Upper lobe of right lung (tissue), 1 donor: ENCODE data around the gene COX14. TPM values are rescaled to one million over a fixed set of nuclear protein-coding genes. Genes with fewer than 3 reads are reported as not detected.

Experiments
- ATAC-seq: fragments of 200-7000 bp; cut with Tn5 transposase; one replicate; pipeline ENCODE4 v1.9.1; 2020; ENCODE audit warnings: mild to moderate bottlenecking, moderate library complexity
- DNase-seq: peaks from one replicate; pipeline ENCODE4 v3.0.0-alpha.2; 2020
- H3K27ac ChIP-seq: fragments of 200-600 bp; one replicate; pipeline ENCODE4 v1.8.0; 2022
- H3K27me3 ChIP-seq: fragments of 200-600 bp; one replicate; pipeline ENCODE4 v1.8.0; 2022; ENCODE audit warnings: mild to moderate bottlenecking
- H3K36me3 ChIP-seq: fragments of 200-600 bp; one replicate; pipeline ENCODE4 v1.8.0; 2022
- H3K4me1 ChIP-seq: fragments of 200-600 bp; one replicate; pipeline ENCODE4 v1.8.0; 2022
- H3K4me3 ChIP-seq: fragments of 200-600 bp; one replicate; pipeline ENCODE4 v1.8.0; 2022; ENCODE audit warnings: mild to moderate bottlenecking
- H3K9me3 ChIP-seq: fragments of 200-600 bp; one replicate; pipeline ENCODE4 v1.8.0; 2022
- intact Hi-C: fragments of 100-400 bp; cut with DNase I; formaldehyde crosslinking; loops from one replicate; pipeline ENCODE4 v1.11.0; 2022
- total RNA-seq: library from RNA; stranded (reverse); fragmentation: NEBNext Ultra II Directional; extraction: Animal tissue kit (Norgen Biotek cat#: 25700); gene quantifications from one replicate; pipeline ENCODE4 v1.2.1, GENCODE V29; 2021
- TF ChIP-seq, protein P1 (sequence below): fragments of 200-600 bp; IDR thresholded peaks from one replicate; pipeline ENCODE4 v1.8.0; 2022; ENCODE audit warnings: antibody characterized with exemption
- donor health status: DM: no; HTN: yes; CAD: no; lungs with severe emphysema.

The COX14 gene
- total RNA-seq, 1 donor from 2014 or later = 68.5 TPM

DNA sequence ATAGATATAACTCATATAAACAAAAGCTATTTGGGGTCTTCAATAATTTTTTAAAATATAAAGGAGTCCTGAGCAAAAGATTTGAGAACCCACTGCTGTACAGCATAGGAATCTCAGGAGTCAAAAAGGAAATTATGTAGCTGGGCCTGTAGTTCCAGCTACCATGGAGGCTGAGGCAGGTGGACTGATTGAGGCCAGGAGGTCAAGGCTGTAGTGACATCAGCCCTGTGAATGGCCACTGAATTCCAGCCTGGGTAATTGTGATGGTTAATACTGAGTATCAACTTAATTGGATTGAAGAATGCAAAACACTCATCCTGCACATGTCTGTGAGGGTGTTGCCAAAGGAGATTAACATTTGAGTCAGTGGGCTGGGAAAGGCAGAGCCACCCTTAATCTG lies 44.6 kb downstream of the COX14 start:
- intact Hi-C loops = no loop called here

DNA sequence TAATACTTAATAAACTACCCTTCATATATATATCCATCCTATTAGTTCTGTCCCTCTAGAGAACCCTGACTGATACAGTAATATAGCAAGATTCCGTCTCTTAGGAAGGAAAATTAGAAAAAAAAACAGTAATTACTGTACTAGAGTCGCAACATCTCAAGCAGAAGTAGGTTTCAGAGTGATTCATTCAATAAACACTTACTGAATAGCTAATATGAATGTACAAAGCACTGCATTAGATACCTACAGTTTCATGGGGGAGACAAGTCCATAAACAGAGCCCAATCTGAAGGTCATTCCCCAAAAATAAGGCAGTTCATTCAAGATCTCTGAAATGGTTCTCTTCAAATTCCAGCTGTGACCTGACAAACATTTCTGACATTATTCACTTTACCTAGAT lies 45.2 kb downstream of the COX14 start:
- ATAC-seq = no peak
- no peak for DNase-seq
- intact Hi-C loops = no loop called here
- Histone ChIP-seq H3K27ac (no peak overlapping the region), H3K4me3 (no peak overlapping the region), H3K9me3 (no peaks in the 10 kb centered on the region), H3K36me3 (peaks cover 5% of the 10 kb centered on the region), H3K27me3 (no peaks in the 10 kb centered on the region), H3K4me1 (no peaks in the 10 kb centered on the region)
- TF ChIP-seq, protein P1, sequence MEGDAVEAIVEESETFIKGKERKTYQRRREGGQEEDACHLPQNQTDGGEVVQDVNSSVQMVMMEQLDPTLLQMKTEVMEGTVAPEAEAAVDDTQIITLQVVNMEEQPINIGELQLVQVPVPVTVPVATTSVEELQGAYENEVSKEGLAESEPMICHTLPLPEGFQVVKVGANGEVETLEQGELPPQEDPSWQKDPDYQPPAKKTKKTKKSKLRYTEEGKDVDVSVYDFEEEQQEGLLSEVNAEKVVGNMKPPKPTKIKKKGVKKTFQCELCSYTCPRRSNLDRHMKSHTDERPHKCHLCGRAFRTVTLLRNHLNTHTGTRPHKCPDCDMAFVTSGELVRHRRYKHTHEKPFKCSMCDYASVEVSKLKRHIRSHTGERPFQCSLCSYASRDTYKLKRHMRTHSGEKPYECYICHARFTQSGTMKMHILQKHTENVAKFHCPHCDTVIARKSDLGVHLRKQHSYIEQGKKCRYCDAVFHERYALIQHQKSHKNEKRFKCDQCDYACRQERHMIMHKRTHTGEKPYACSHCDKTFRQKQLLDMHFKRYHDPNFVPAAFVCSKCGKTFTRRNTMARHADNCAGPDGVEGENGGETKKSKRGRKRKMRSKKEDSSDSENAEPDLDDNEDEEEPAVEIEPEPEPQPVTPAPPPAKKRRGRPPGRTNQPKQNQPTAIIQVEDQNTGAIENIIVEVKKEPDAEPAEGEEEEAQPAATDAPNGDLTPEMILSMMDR = no peak

More for the DNA sequence above, 44.6 kb downstream of the COX14 start:
- H3K27ac ChIP-seq = no peak overlapping the region
- H3K27me3 ChIP-seq = no peaks in the 10 kb centered on the region
- no peak for ATAC-seq
- H3K4me3 ChIP-seq = no peak overlapping the region
- no peaks in the 10 kb centered on the region for H3K4me1 ChIP-seq
- TF ChIP-seq, protein P1 = no peak
- H3K36me3 ChIP-seq = peaks cover 5% of the 10 kb centered on the region
- no peaks in the 10 kb centered on the region for H3K9me3 ChIP-seq
- no peak for DNase-seq

DNA sequence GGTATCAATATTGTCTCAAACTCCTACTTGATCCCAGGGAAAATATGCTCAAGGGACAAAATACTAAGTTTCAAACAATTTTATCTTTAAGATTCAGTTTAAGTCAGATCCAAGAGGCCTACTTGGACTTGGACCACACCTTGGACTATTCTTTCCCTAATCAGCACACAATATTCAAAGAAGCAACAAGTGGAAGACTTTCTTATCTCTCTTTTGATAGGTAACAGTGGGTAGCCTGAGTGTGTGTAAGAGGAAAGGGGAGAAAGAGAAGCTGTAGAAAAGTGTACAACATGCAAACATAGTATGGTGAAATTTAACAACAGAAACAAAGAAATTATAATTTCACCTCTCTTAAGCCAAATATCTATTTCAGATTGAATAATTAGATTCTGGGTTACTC lies 48.6 kb downstream of the COX14 start:
- Histone ChIP-seq H3K27ac (no peak overlapping the region), H3K4me3 (no peak overlapping the region), H3K4me1 (peaks cover 3% of the 10 kb centered on the region), H3K27me3 (no peaks in the 10 kb centered on the region), H3K36me3 (no peaks in the 10 kb centered on the region), H3K9me3 (no peaks in the 10 kb centered on the region)
- ATAC-seq (no peak), DNase-seq (no peak)
- intact Hi-C loops = no loop called here
- TF ChIP-seq, protein P1 = no peak

DNA sequence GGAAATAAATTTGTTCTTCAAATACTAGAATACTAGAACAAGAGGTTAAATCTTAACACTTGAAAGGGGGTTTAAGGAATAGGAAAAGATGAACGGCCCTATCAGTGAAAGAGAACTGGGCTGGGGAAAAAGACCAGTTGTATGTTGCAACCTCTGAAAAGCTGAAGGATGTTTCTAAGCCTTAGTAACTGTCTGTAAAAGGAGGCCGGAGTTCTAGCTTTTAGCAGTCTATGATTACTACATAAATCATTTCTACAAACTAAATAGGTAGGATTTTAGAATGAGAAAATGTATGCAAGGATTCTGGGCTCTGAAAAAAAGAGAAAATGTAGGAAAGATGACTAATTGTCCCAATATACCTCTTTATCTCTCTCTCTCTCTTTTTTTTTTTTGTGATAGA lies 50.2 kb downstream of the COX14 start:
- Histone ChIP-seq H3K36me3 (no peaks in the 10 kb centered on the region), H3K4me3 (no peak overlapping the region), H3K27ac (no peak overlapping the region), H3K4me1 (peaks cover 13% of the 10 kb centered on the region), H3K9me3 (no peaks in the 10 kb centered on the region), H3K27me3 (no peaks in the 10 kb centered on the region)
- ATAC-seq (no peak), DNase-seq (no peak)
- intact Hi-C loops = no loop called here
- TF ChIP-seq, protein P1 = no peak

DNA sequence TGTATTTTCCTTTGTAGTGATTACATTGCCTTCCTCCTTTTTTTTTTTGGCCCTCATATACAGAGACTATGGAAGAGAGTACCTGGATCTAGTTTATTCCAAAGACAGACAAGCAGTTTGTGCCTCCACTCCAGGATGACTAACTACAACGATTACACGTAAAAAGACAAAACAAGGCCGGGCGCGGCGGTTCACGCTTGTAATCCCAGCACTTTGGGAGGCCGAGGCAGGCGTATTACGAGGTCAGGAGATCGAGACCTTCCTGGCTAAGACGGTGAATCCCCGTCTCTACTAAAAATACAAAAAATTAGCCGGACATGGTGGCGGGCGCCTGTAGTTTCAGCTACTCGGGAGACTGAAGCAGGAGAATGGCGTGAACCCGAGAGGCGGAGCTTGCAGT lies 52.9 kb downstream of the COX14 start:
- no peak overlapping the region for H3K27ac ChIP-seq
- no peaks in the 10 kb centered on the region for H3K9me3 ChIP-seq
- no peaks in the 10 kb centered on the region for H3K27me3 ChIP-seq
- ATAC-seq = no peak
- no peak overlapping the region for H3K4me3 ChIP-seq
- peaks cover 21% of the 10 kb centered on the region for H3K4me1 ChIP-seq
- no peak for DNase-seq
- intact Hi-C loops = no loop called here
- TF ChIP-seq, protein P1 = no peak
- no peaks in the 10 kb centered on the region for H3K36me3 ChIP-seq

DNA sequence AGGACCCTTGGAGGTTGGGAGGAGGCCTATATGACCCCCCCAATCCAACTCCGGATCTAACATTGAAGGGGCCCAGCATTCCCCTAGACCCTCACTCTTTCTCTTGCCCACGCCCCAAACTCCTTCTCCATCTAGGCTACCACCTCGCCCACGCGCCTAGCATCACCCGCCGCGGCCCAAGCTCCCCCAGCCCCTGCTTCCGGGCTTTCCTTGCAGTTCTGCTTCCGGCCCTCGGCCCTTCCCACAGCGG lies 54.7 kb downstream of the COX14 start:
- DNase-seq (no peak), ATAC-seq (peak; percentile 20)
- intact Hi-C loops = no loop called here

More for the DNA sequence above, 54.7 kb downstream of the COX14 start:
- Histone ChIP-seq H3K27ac (peak overlapping the region; percentile 89), H3K36me3 (no peaks in the 10 kb centered on the region), H3K4me1 (peaks cover 21% of the 10 kb centered on the region), H3K9me3 (no peaks in the 10 kb centered on the region), H3K4me3 (peak overlapping the region; percentile 71), H3K27me3 (no peaks in the 10 kb centered on the region)
- TF ChIP-seq, protein P1 = no peak
